GM12878 (cell line): ENCODE results near the gene TRAPPC3. TPM values are rescaled to one million over a fixed set of nuclear protein-coding genes. Genes with fewer than 3 reads are reported as not detected.

Source experiments
- ATAC-seq: fragments of 200-7000 bp; cut with Tn5 transposase; 3 replicates; pipeline ENCODE4 v1.9.1; 2020; ENCODE audit warnings: mild to moderate bottlenecking, moderate library complexity
- BruUV-seq: library from RNA; stranded (reverse); fragments of 400-500 nt; replicated peaks from 2 replicates; lab custom pipeline; 2021; lab: Mats Ljungman, UMichigan
- CTCF ChIA-PET: fragments of 300-600 bp; sonication (Branson Sonifier 250); formaldehyde crosslinking; extraction: SDS; loops from one replicate; lab custom pipeline; 2021; ENCODE audit warnings: inconsistent platforms; lab: Yijun Ruan, JAX
- POLR2A ChIA-PET: fragments of 350-600 bp; formaldehyde crosslinking; extraction: SDS; loops from one replicate; lab custom pipeline; 2021; ENCODE audit warnings: inconsistent platforms; lab: Charles Lee
- RAD21 ChIA-PET: fragments of 300-600 bp; sonication (Branson Sonifier 250); formaldehyde crosslinking; loops from one replicate; lab custom pipeline; 2023; ENCODE audit warnings: antibody characterized with exemption; ENCODE audit not compliant: unreplicated experiment; lab: Charles Lee
- SMC1A ChIA-PET: fragments of 300-600 bp; sonication (Branson Sonifier 250); formaldehyde crosslinking; loops from one replicate; lab custom pipeline; 2023; ENCODE audit not compliant: unreplicated experiment, uncharacterized antibody; lab: Charles Lee
- DNase-seq: peaks from one replicate; pipeline ENCODE4 v3.0.0-alpha.2; 2011; ENCODE audit warnings: low read depth, low spot score
- FAIRE-seq: peaks from 3 replicates; lab custom pipeline; 2011; peaks lifted over from hg19 to GRCh38; lab: Jason Lieb, UNC
- H2AFZ ChIP-seq: 2 replicates; pipeline ENCODE4 v1.6.0; 2011; ENCODE audit warnings: low read depth, low read length, control low read depth; ENCODE audit not compliant: control insufficient read depth
- H3K27ac ChIP-seq: 2 replicates; pipeline ENCODE4 v1.5.1; 2011; ENCODE audit warnings: control low read depth; ENCODE audit not compliant: control insufficient read depth, insufficient read depth
- H3K27me3 ChIP-seq, 2 experiments: replicated peaks in 1 of 2; 2 replicates each; pipeline versions ENCODE4 v1.6.0 to v1.6.1; 2011; ENCODE audit warnings: low read length in 1 of 2; ENCODE audit not compliant: control insufficient read depth in 2 of 2, insufficient read depth in 2 of 2
- H3K36me3 ChIP-seq, 2 experiments: 2 replicates each; pipeline ENCODE4 v1.5.1; 2011; ENCODE audit warnings: low read length in 1 of 2; ENCODE audit not compliant: control insufficient read depth in 2 of 2, insufficient read depth in 2 of 2
- H3K4me1 ChIP-seq: 2 replicates; pipeline ENCODE4 v1.6.1; 2011; ENCODE audit warnings: mild to moderate bottlenecking, low read length, moderate library complexity, mixed read lengths; ENCODE audit not compliant: control insufficient read depth, insufficient read depth
- H3K4me2 ChIP-seq: 2 replicates; pipeline ENCODE4 v1.6.0; 2011; ENCODE audit warnings: control low read depth; ENCODE audit not compliant: control insufficient read depth, insufficient read depth
- H3K4me3 ChIP-seq: fragments of 200-600 bp; sonication (generic); 2 replicates; pipeline ENCODE4 v1.5.1; 2016
- H3K79me2 ChIP-seq: 2 replicates; pipeline ENCODE4 v1.6.0; 2011; ENCODE audit warnings: low read length; ENCODE audit not compliant: control insufficient read depth, insufficient read depth
- H3K9ac ChIP-seq: 2 replicates; pipeline ENCODE4 v1.8.0; 2011; ENCODE audit warnings: low read length, control low read depth, mixed read lengths; ENCODE audit not compliant: control insufficient read depth, insufficient read depth
- H3K9me3 ChIP-seq: replicated peaks from 3 replicates; pipeline ENCODE4 v1.5.1; 2011; ENCODE audit warnings: mild to moderate bottlenecking, low read length; ENCODE audit not compliant: control insufficient read depth, insufficient read depth
- H4K20me1 ChIP-seq: 2 replicates; pipeline ENCODE4 v1.6.0; 2011; ENCODE audit not compliant: control insufficient read depth, insufficient read depth
- DPF2 ChIP-seq: fragments of 450-650 bp; IDR thresholded peaks from 2 replicates; pipeline ENCODE4 v1.6.1; 2017; ENCODE audit warnings: mild to moderate bottlenecking
- E2F4 ChIP-seq: IDR thresholded peaks from 2 replicates; pipeline ENCODE4 v1.6.1; 2012; ENCODE audit warnings: low read depth, low read length, improper control_type of control experiment
- ETV6 ChIP-seq, 2 experiments: fragments of 450-650 bp in 1 of 2; IDR thresholded peaks in 1 of 2; conservative IDR thresholded peaks in 1 of 2; 2 replicates each; pipeline ENCODE4 v1.6.1; 2014; ENCODE audit warnings: antibody characterized with exemption in 1 of 2, borderline replicate concordance in 1 of 2, low read depth in 1 of 2, mild to moderate bottlenecking in 1 of 2, moderate library complexity in 1 of 2
- JUNB ChIP-seq: IDR thresholded peaks from 2 replicates; pipeline ENCODE4 v1.6.1; 2016; ENCODE audit warnings: antibody characterized with exemption, mild to moderate bottlenecking
- NFYA ChIP-seq: IDR thresholded peaks from 2 replicates; pipeline ENCODE4 v1.6.1; 2011; ENCODE audit warnings: low read depth, mild to moderate bottlenecking, low read length, improper control_type of control experiment, borderline replicate concordance
- NFYB ChIP-seq: IDR thresholded peaks from 2 replicates; pipeline ENCODE4 v1.6.1; 2011; ENCODE audit warnings: low read depth, mild to moderate bottlenecking, low read length, improper control_type of control experiment, moderate library complexity; ENCODE audit not compliant: insufficient read depth
- POLR2A ChIP-seq: IDR thresholded peaks from 2 replicates; pipeline ENCODE4 v1.6.1; 2011; ENCODE audit warnings: low read depth, mild to moderate bottlenecking, low read length
- RAD51 ChIP-seq: fragments of 450-650 bp; IDR thresholded peaks from 2 replicates; pipeline ENCODE4 v1.6.1; 2016; ENCODE audit warnings: moderate library complexity, mild to moderate bottlenecking, inconsistent platforms
- WGBS: methylation state at CpG from one replicate; pipeline ENCODE4 v1.1.6; 2016; ENCODE audit warnings: low lambda C conversion rate; ENCODE audit not compliant: insufficient replicate concordance, insufficient coverage; ENCODE audit errors: missing lambda C conversion rate; 5-methylcytosine and 5-hydroxymethylcytosine counted together
- in situ Hi-C: fragments of 300-500 bp; cut with MboI; formaldehyde crosslinking; loops from 9 replicates; pipeline ENCODE4 v1.14.3; 2018; ENCODE audit warnings: mixed read lengths
- intact Hi-C: fragments of 100-400 bp; cut with micrococcal nuclease; formaldehyde crosslinking; loops from one replicate; pipeline ENCODE4 v1.14.2; 2022; ENCODE audit not compliant: unreplicated experiment
- polyA plus RNA-seq, 11 experiments: library from polyadenylated mRNA; depleted of rRNA in 4 of 11; unstranded in 6 of 11; stranded (reverse) in 5 of 11; fragments of >200 nt; fragmentation: Nextera tagmentation in 4 of 11; fragmentation: Illumina TruSeq in 1 of 11; extraction: Ambion mirVana in 4 of 11; extraction: Trizol in 1 of 11; gene quantifications; 1 replicate in 1 of 11; 2 replicates in 10 of 11; pipeline versions ENCODE4 v1.2.1 to v1.2.3, GENCODE V29; 2011 to 2016; ENCODE audit warnings: inconsistent platforms in 2 of 11, missing spikeins in 2 of 11, low read depth in 1 of 11
- total RNA-seq, 4 experiments: library from RNA; depleted of rRNA in 3 of 4; stranded (reverse); fragments of >200 nt in 3 of 4; fragmentation: Illumina TruSeq in 1 of 4; extraction: Trizol in 1 of 4; gene quantifications; 2 replicates each; pipeline versions ENCODE4 v1.2.1 to v1.2.3, GENCODE V29; 2013 to 2021
- TF ChIP-seq, protein P1 (sequence below): fragments of 450-650 bp; IDR thresholded peaks from 2 replicates; pipeline ENCODE4 v1.6.1; 2016; ENCODE audit warnings: mild to moderate bottlenecking

Gene TRAPPC3
- total and polyA plus RNA-seq, 10 of the 15 experiments (the other 5 are each of a cell fraction or from before 2014, with no cell fraction given): 14.7 to 122 (median 70.5) TPM

DNA sequence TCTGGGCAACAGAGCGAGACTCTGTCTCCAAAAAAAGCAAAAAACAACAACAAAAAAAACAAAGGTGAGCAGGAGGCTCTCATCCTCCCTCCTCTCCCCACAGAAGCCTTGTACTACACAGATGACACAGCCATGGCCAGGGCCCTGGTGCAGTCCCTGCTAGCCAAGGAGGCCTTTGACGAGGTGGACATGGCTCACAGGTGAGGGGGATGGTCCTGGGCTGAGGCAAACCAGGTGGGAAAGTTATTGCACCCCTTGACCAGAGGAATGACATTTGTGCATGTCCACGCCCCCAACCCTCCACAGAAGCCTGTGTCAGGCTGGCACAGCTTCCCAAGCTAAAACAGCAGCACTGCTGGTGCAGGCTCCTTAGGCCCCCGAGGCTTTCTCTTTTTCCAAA is 58.1 kb downstream of the TRAPPC3 start (continued):
- TF ChIP-seq NFYB: no peak
- no peak for TF ChIP-seq E2F4
- no peak for TF ChIP-seq DPF2
- no peak for TF ChIP-seq ETV6 (conservative IDR thresholded peaks at IDR 0.05 in 1 of 2, IDR thresholded peaks at IDR 0.05 in 1 of 2; ENCODE audit: borderline replicate concordance in 1 of 2, low read depth in 1 of 2)
- TF ChIP-seq NFYA: no peak
- TF ChIP-seq, all 136 proteins: peak for 0

DNA sequence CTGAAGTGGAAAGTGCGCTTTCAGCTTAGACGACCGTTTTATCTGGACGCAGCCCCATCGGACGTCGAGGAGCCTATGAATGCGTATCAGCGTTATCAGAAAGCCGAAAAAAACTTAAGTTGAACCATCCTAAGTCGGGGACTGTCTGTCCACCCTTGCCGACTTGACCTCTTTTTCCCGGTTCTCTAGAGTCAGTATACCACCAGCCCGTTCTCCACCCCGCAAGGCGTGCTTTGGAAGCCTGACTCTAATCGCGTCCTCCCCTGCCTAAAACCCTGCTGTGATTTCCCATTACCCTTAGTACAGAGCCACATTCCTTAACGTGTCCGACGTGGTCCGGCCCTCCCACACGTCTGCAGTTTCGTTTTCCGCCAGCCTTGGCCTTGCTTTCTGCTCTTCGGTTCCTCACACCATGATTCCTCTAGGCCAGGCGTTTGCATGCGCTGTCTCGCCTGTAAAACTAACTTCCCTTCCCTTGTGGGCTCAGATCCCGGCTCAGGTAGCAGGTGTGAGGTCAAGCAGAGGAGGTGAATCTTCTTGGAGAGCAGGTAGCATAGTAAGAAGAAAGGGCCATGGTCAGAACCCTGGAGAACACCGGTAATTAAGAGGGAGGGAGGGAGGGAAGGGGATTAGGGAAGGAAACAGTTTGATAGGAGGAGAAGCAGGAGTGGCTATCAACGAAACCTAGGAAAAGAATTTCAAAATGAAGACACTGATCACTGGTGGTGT is 59.7 kb downstream of the TRAPPC3 start:
- Histone ChIP-seq H3K36me3 (peaks cover 16 to 17% of the 10 kb centered on the region in 2 experiments), H3K4me2 (peak overlapping the region; percentile 85), H2AFZ (peak overlapping the region; percentile 66), H3K27me3 (no peaks in the 10 kb centered on the region), H3K79me2 (peaks cover 20% of the 10 kb centered on the region), H3K9ac (peak overlapping the region; percentile 84), H3K9me3 (no peaks in the 10 kb centered on the region)
- ATAC-seq: peak; percentile 51
- intact Hi-C loops: loop anchor here (2.0 to 10.0 kb wide), 3 partner anchors 159 to 232 kb away; partner anchors contain the start of genes AGO1 and AGO3
- WGBS: 4% methylated on average over 32 of the region's 32 CpGs
- TSS peak; percentile 84 for BruUV-seq
- ChIA-PET RAD21 (no interaction called here), CTCF (interaction anchor here (0.6 to 1.7 kb wide), 3 partner anchors 45 to 143 kb away, joined by 3 to 4 read pairs (median 3); partner anchors contain the start of gene TRAPPC3)
- DNase-seq: peak; percentile 15
- in situ Hi-C loops: loop anchor here (5.0 kb wide), 2 partner anchors 53 to 98 kb away; no protein-coding TSS in a partner anchor
- TF ChIP-seq JUNB: no peak
- peak in 1 of 2 experiments; percentile 58; a peak in 1 of 4 replicates for TF ChIP-seq ETV6 (conservative IDR thresholded peaks at IDR 0.05 in 1 of 2, IDR thresholded peaks at IDR 0.05 in 1 of 2; ENCODE audit: borderline replicate concordance in 1 of 2, low read depth in 1 of 2)
- no peak for TF ChIP-seq RAD51
- peak; percentile 53 for TF ChIP-seq POLR2A
- TF ChIP-seq, protein P1, sequence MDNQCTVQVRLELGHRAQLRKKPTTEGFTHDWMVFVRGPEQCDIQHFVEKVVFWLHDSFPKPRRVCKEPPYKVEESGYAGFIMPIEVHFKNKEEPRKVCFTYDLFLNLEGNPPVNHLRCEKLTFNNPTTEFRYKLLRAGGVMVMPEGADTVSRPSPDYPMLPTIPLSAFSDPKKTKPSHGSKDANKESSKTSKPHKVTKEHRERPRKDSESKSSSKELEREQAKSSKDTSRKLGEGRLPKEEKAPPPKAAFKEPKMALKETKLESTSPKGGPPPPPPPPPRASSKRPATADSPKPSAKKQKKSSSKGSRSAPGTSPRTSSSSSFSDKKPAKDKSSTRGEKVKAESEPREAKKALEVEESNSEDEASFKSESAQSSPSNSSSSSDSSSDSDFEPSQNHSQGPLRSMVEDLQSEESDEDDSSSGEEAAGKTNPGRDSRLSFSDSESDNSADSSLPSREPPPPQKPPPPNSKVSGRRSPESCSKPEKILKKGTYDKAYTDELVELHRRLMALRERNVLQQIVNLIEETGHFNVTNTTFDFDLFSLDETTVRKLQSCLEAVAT: 0 out of 2 replicates have a peak, but pooled peaks have one; percentile 32
- TF ChIP-seq, all 136 proteins: peak for 3
- Histone ChIP-seq H3K4me1 (no peaks in the 10 kb centered on the region; the same call in 1 of the 2 replicates), H3K27ac (peak overlapping the region; percentile 82), H4K20me1 (no peaks in the 10 kb centered on the region), H3K4me3 (peak overlapping the region; percentile 98)
- ChIA-PET SMC1A (no interaction called here), POLR2A (interaction anchor here (1.2 kb wide), 1 partner anchor 60 kb away, joined by 4 read pairs; the partner anchor contains the start of gene TRAPPC3)
- peak; percentile 52 for FAIRE-seq
